Measurements from ENCODE around the gene CHL1. TPM values are rescaled to one million over a fixed set of nuclear protein-coding genes. Genes with fewer than 3 reads are reported as not detected.

The CHL1 gene, protein sequence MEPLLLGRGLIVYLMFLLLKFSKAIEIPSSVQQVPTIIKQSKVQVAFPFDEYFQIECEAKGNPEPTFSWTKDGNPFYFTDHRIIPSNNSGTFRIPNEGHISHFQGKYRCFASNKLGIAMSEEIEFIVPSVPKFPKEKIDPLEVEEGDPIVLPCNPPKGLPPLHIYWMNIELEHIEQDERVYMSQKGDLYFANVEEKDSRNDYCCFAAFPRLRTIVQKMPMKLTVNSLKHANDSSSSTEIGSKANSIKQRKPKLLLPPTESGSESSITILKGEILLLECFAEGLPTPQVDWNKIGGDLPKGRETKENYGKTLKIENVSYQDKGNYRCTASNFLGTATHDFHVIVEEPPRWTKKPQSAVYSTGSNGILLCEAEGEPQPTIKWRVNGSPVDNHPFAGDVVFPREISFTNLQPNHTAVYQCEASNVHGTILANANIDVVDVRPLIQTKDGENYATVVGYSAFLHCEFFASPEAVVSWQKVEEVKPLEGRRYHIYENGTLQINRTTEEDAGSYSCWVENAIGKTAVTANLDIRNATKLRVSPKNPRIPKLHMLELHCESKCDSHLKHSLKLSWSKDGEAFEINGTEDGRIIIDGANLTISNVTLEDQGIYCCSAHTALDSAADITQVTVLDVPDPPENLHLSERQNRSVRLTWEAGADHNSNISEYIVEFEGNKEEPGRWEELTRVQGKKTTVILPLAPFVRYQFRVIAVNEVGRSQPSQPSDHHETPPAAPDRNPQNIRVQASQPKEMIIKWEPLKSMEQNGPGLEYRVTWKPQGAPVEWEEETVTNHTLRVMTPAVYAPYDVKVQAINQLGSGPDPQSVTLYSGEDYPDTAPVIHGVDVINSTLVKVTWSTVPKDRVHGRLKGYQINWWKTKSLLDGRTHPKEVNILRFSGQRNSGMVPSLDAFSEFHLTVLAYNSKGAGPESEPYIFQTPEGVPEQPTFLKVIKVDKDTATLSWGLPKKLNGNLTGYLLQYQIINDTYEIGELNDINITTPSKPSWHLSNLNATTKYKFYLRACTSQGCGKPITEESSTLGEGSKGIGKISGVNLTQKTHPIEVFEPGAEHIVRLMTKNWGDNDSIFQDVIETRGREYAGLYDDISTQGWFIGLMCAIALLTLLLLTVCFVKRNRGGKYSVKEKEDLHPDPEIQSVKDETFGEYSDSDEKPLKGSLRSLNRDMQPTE (N-terminal part only)
- total RNA-seq = not detected in 2 replicates

DNA sequence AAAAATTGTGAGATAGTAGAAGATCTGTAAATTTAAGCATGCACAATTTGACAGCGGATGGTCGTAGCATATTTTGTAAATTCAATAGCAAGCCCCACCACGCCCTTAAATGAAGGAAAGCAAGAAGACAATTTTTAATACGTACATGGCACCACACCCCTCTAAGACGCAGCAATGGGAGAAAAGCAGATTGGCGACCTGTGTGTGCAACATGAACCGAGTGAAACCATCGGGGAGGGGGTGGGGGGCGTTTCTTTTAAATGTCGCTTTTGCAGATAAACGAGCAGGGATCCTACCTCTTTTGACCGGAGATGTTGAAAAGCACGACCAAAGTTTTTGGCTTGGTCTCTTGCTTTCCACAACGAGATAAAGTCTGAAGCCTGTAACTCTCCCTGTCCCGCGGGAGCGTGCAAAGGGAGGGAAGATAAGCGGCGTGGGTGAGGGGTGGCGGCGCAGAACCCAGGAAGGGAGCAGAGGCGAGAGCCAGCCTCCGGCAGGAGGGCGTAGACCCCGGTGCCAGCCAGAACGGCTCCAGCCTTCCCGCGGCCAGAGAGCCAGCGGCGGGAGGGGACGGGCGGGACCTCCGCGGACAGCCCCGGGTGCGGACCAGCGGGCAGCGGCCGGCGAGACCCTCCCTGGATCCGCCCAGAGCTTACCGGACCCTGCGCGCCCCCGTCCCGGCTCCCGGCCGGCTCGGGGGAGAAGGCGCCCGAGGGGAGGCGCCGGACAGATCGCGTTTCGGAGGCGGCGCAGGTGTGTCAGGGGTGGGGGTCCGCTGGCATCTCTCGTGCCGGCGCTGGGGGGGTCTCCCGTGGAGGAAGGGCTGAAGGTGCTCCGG, at the start of gene CHL1:
Gene CHL1, plus strand, starts transcription at position 453 of the 838 bp plus-strand sequence. CDS start 123,014 bp downstream, outside the sequence.

